LNCAP (cell line): ENCODE results near the gene SUN3.
A peak's percentile ranks its signal among the peaks of the same experiment; 100 is the strongest.

Experiments
- CTCF ChIP-seq: fragments of 450-650 bp; IDR thresholded peaks from 2 replicates; pipeline ENCODE4 v1.5.1; 2017; ENCODE audit warnings: mild to moderate bottlenecking

Gene SUN3

GRCh38 chr7:47988496-47989386 lies 40.2 kb downstream of the SUN3 start:
- TF ChIP-seq CTCF, result peak; percentile 26; the same call in 1 of the 2 replicates

GRCh38 chr7:47982610-47983009 lies 46.3 kb downstream of the SUN3 start:
- no peak for TF ChIP-seq CTCF

GRCh38 chr7:47979832-47980181 lies 49.1 kb downstream of the SUN3 start:
- no peak for TF ChIP-seq CTCF

- no peak for TF ChIP-seq CTCF
These were observed 49.6 kb downstream of the SUN3 start, which contains the start of gene HUS1 for GRCh38 chr7:47979145-47979831. TSS of gene HUS1 (minus strand) at chr7:47979615. CDS start at chr7:47979519, 96 bp downstream.

- TF ChIP-seq CTCF, result no peak
These were observed 50.1 kb downstream of the SUN3 start for GRCh38 chr7:47978790-47979144.

DNA sequence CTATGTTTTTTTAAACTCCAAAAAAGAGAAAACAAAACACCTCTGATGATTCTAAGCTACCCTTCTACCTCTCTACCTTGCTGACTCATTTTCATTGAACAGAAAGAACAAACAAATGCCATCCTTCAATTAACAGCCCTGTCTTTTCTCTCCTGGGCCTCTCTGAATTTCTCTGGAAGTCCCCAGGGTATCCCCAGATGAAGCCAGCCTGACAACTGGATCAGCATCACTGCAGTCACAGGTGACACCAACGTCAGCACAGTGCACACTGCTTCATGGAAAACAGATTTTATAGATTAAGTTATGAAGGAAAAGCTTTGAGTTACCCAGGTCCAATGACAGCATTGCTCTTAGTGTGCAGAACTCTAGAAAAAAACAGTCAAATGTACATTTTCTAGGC lies 55.2 kb downstream of the SUN3 start:
- TF ChIP-seq CTCF, result no peak

DNA sequence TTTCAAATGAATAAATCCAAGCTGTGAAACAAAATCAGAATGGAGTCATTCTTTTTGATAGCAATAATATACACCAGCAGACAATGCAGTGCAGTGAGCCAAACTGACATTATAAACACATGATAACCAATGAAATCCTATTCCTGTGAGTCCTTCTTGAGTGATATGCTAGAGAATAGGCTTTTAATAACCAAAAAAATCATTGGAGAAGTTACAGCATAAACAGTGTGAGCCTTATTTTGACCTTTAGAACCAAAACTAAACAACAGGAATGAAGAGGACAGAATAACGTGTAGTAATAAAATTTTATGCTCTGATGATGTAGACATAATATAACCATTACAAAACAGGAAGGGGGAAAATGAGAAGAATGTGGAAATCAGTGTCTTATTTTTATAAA lies 58.1 kb downstream of the SUN3 start:
- no peak for TF ChIP-seq CTCF
